SU-DHL-6 (cell line): Measurements from ENCODE around the gene ATAD1.

Source experiments
- CTCF ChIP-seq: fragments of 200-600 bp; sonication (generic); IDR thresholded peaks from one replicate; pipeline ENCODE4 v1.5.1; 2017; ENCODE audit warnings: antibody characterized with exemption, mild to moderate bottlenecking, low read length, moderate library complexity; ENCODE audit not compliant: insufficient read depth, poor library complexity, severe bottlenecking
- EZH2phosphoT487 ChIP-seq: fragments of 200-600 bp; sonication (generic), shearing (Covaris generic); conservative IDR thresholded peaks from 2 replicates; pipeline ENCODE4 v1.6.1; 2018; ENCODE audit warnings: mild to moderate bottlenecking, antibody characterized with exemption, low read length, moderate library complexity, mixed read lengths

GRCh38 chr10:87862679-87863052, 44.6 kb upstream of the ATAD1 start:
- TF ChIP-seq CTCF (no peak), EZH2phosphoT487 (no peak)
